Vagina (tissue), 2 donors: ENCODE results near the gene HSPBP1.

Source experiments
- CTCF ChIP-seq, 3 experiments: fragments of 450-650 bp in 2 of 3; fragments of 200-600 bp in 1 of 3; sonication (generic) in 1 of 3; IDR thresholded peaks; one replicate each; pipeline ENCODE4 v1.5.1; 2017 to 2019; ENCODE audit warnings: antibody characterized with exemption in 3 of 3, mild to moderate bottlenecking in 2 of 3, moderate library complexity in 2 of 3
- POLR2A ChIP-seq, 2 donors: fragments of 450-650 bp; IDR thresholded peaks; one replicate each; pipeline ENCODE4 v1.6.1; 2017; ENCODE audit warnings: antibody characterized with exemption in 2 of 2, mild to moderate bottlenecking in 2 of 2, moderate library complexity in 2 of 2
- POLR2AphosphoS5 ChIP-seq, 2 donors: sonication (generic); formaldehyde crosslinking; IDR thresholded peaks; one replicate each; pipeline ENCODE4 v1.9.0; 2017; ENCODE audit warnings: antibody characterized with exemption in 2 of 2, mild to moderate bottlenecking in 2 of 2, low read depth in 1 of 2; ENCODE audit not compliant: insufficient read depth in 1 of 2

- TF ChIP-seq CTCF (IDR thresholded peaks at IDR 0.05), result no peak
- no peak for TF ChIP-seq POLR2A (IDR thresholded peaks at IDR 0.05)
- TF ChIP-seq POLR2AphosphoS5 (IDR thresholded peaks at IDR 0.05; ENCODE audit: insufficient read depth in 1 of 2, low read depth in 1 of 2), result no peak
Measured at GRCh38 chr19:55223291-55224037, 56.4 kb downstream of the HSPBP1 start.
